Activated B cell treated with CpG ODN at 0.5 μM for 24 hours (primary cell): ENCODE data around the gene PPP1R3E. TPM values are rescaled to one million over a fixed set of nuclear protein-coding genes. Genes with fewer than 3 reads are reported as not detected.

Experiments
- ATAC-seq: fragments of 200-7000 bp; cut with Tn5 transposase; one replicate; pipeline ENCODE4 v1.10.0; 2021; ENCODE audit warnings: low read depth, mild to moderate bottlenecking, moderate library complexity
- CTCF ChIA-PET: fragments of 350-600 bp; sonication (Branson Sonifier 250); formaldehyde crosslinking; loops from one replicate; lab custom pipeline; 2021; ENCODE audit warnings: antibody characterized with exemption; lab: Charles Lee
- POLR2A ChIA-PET: fragments of 350-600 bp; sonication (Branson Sonifier 250); formaldehyde crosslinking; loops from one replicate; lab custom pipeline; 2021; ENCODE audit warnings: antibody characterized with exemption; lab: Charles Lee
- DNase-seq: peaks from one replicate; pipeline ENCODE4 v3.0.0; 2022
- H3K27ac Mint-ChIP-seq: one replicate; pipeline ENCODE4 v1.8.0; 2020; ENCODE audit warnings: mixed read lengths
- H3K27me3 Mint-ChIP-seq: one replicate; pipeline ENCODE4 v1.8.0; 2021; ENCODE audit warnings: mixed read lengths
- H3K36me3 Mint-ChIP-seq: one replicate; pipeline ENCODE4 v1.8.0; 2021; ENCODE audit warnings: low read depth, mixed read lengths
- H3K4me1 Mint-ChIP-seq: one replicate; pipeline ENCODE4 v1.8.0; 2021; ENCODE audit warnings: mixed read lengths
- H3K4me3 Mint-ChIP-seq: one replicate; pipeline ENCODE4 v1.8.0; 2020; ENCODE audit warnings: mild to moderate bottlenecking, mixed read lengths
- H3K9me3 Mint-ChIP-seq: one replicate; pipeline ENCODE4 v1.8.0; 2020; ENCODE audit warnings: mixed read lengths
- CTCF ChIP-seq: fragments of 200-600 bp; IDR thresholded peaks from one replicate; pipeline ENCODE4 v1.8.0; 2022; ENCODE audit warnings: antibody characterized with exemption, mild to moderate bottlenecking
- intact Hi-C: fragments of 100-400 bp; cut with micrococcal nuclease; formaldehyde crosslinking; loops from one replicate; pipeline ENCODE4 v1.15.1; 2024
- total RNA-seq: library from RNA; stranded (reverse); gene quantifications from 2 replicates; pipeline ENCODE4 v1.2.3, GENCODE V29; 2022

The PPP1R3E gene
- total RNA-seq, 1 donor from 2014 or later = 28.9 TPM

- H3K9me3 Mint-ChIP-seq = no peaks in the 10 kb centered on the region
- POLR2A ChIA-PET = no interaction called here
- no peak overlapping the region for H3K4me3 Mint-ChIP-seq
- H3K27me3 Mint-ChIP-seq = peaks cover 40% of the 10 kb centered on the region
- CTCF ChIA-PET = no interaction called here
- peaks cover 5% of the 10 kb centered on the region for H3K4me1 Mint-ChIP-seq
- no peak overlapping the region for H3K27ac Mint-ChIP-seq
- DNase-seq (no peak), ATAC-seq (no peak)
- intact Hi-C loops = no loop called here
- no peak for TF ChIP-seq CTCF
- no peaks in the 10 kb centered on the region for H3K36me3 Mint-ChIP-seq
These were observed 45.0 kb upstream of the PPP1R3E start for GRCh38 chr14:23347406-23348296.

- POLR2A ChIA-PET = no interaction called here
- peaks cover 4% of the 10 kb centered on the region for H3K4me1 Mint-ChIP-seq
- intact Hi-C loops = no loop called here
- TF ChIP-seq CTCF = no peak
- CTCF ChIA-PET = no interaction called here
- peaks cover 41% of the 10 kb centered on the region for H3K27me3 Mint-ChIP-seq
- no peak overlapping the region for H3K27ac Mint-ChIP-seq
- H3K4me3 Mint-ChIP-seq = no peak overlapping the region
- no peaks in the 10 kb centered on the region for H3K36me3 Mint-ChIP-seq
- ATAC-seq (no peak), DNase-seq (no peak)
- no peaks in the 10 kb centered on the region for H3K9me3 Mint-ChIP-seq
These were observed 44.2 kb upstream of the PPP1R3E start for GRCh38 chr14:23346693-23347405.

- H3K27ac Mint-ChIP-seq = no peak overlapping the region
- TF ChIP-seq CTCF = no peak
- no peaks in the 10 kb centered on the region for H3K9me3 Mint-ChIP-seq
- ChIA-PET CTCF (no interaction called here), POLR2A (no interaction called here)
- no peak for ATAC-seq
- H3K4me3 Mint-ChIP-seq = no peak overlapping the region
- H3K27me3 Mint-ChIP-seq = peaks cover 38% of the 10 kb centered on the region
- no peak for DNase-seq
- peaks cover 2% of the 10 kb centered on the region for H3K4me1 Mint-ChIP-seq
- H3K36me3 Mint-ChIP-seq = no peaks in the 10 kb centered on the region
- intact Hi-C loops = no loop called here
These were observed 43.5 kb upstream of the PPP1R3E start for GRCh38 chr14:23345987-23346692.

GRCh38 chr14:23344481-23344880 is 41.8 kb upstream of the PPP1R3E start:
- Mint-ChIP-seq H3K4me3 (no peak overlapping the region), H3K27ac (no peak overlapping the region), H3K27me3 (peaks cover 26% of the 10 kb centered on the region), H3K4me1 (no peaks in the 10 kb centered on the region), H3K9me3 (peaks cover 6% of the 10 kb centered on the region), H3K36me3 (peaks cover 2% of the 10 kb centered on the region)
- intact Hi-C loops = no loop called here
- ATAC-seq (no peak), DNase-seq (no peak)
- CTCF ChIA-PET = no interaction called here
- TF ChIP-seq CTCF = no peak
- POLR2A ChIA-PET = no interaction called here
